ENCODE data around the gene FGF3. TPM values are rescaled to one million over a fixed set of nuclear protein-coding genes. Genes with fewer than 3 reads are reported as not detected.
"Not testable (repeated sequence)": the region's sequence is repeated elsewhere in the genome, so short reads cannot be mapped to it uniquely, and the experiment has no call there.

FGF3 gene
- total RNA-seq, 1 donor from 2014 or later = not detected

GRCh38 chr11:69774354-69775162 lies 44.7 kb downstream of the FGF3 start:
- DNase-seq (no peak), ATAC-seq (no peak)
- H3K4me3 ChIP-seq = no peak overlapping the region
- H3K4me1 ChIP-seq = no peaks in the 10 kb centered on the region
- peaks cover 61% of the 10 kb centered on the region for H3K27me3 ChIP-seq
- H3K27ac ChIP-seq = no peak overlapping the region
- intact Hi-C loops (cut with DNase I) = no loop called here
- no peaks in the 10 kb centered on the region for H3K9me3 ChIP-seq
- no peaks in the 10 kb centered on the region for H3K36me3 ChIP-seq
- no peak for TF ChIP-seq CTCF (IDR thresholded peaks at IDR 0.05)

- intact Hi-C loops (cut with DNase I) = no loop called here
- no peak for TF ChIP-seq CTCF (IDR thresholded peaks at IDR 0.05)
- Histone ChIP-seq H3K4me1 (no peaks in the 10 kb centered on the region), H3K36me3 (no peaks in the 10 kb centered on the region), H3K9me3 (no peaks in the 10 kb centered on the region), H3K27me3 (peaks cover 61% of the 10 kb centered on the region), H3K27ac (no peak overlapping the region), H3K4me3 (no peak overlapping the region)
- DNase-seq (no peak), ATAC-seq (no peak)
These were observed 45.4 kb downstream of the FGF3 start for GRCh38 chr11:69773626-69774353.

GRCh38 chr11:69771466-69771865 lies 47.8 kb downstream of the FGF3 start:
- Histone ChIP-seq H3K27ac (no peak overlapping the region), H3K36me3 (no peaks in the 10 kb centered on the region), H3K9me3 (no peaks in the 10 kb centered on the region), H3K4me3 (no peak overlapping the region), H3K27me3 (peaks cover 61% of the 10 kb centered on the region), H3K4me1 (no peaks in the 10 kb centered on the region)
- ATAC-seq (no peak), DNase-seq (no peak)
- no peak for TF ChIP-seq CTCF (IDR thresholded peaks at IDR 0.05)
- intact Hi-C loops (cut with DNase I) = no loop called here

GRCh38 chr11:69770540-69770939 lies 48.7 kb downstream of the FGF3 start:
- H3K27ac ChIP-seq = no peak overlapping the region
- no peaks in the 10 kb centered on the region for H3K36me3 ChIP-seq
- H3K27me3 ChIP-seq = peaks cover 52% of the 10 kb centered on the region
- intact Hi-C loops (cut with DNase I) = no loop called here
- no peak for TF ChIP-seq CTCF (IDR thresholded peaks at IDR 0.05)
- H3K4me3 ChIP-seq = no peak overlapping the region
- DNase-seq (no peak), ATAC-seq (no peak)
- no peaks in the 10 kb centered on the region for H3K9me3 ChIP-seq
- H3K4me1 ChIP-seq = no peaks in the 10 kb centered on the region

GRCh38 chr11:69765498-69765995 lies 53.7 kb downstream of the FGF3 start:
- Histone ChIP-seq H3K27me3 (peaks cover 9% of the 10 kb centered on the region), H3K4me1 (no peaks in the 10 kb centered on the region), H3K4me3 (no peak overlapping the region), H3K27ac (no peak overlapping the region), H3K9me3 (no peaks in the 10 kb centered on the region), H3K36me3 (no peaks in the 10 kb centered on the region)
- no peak for TF ChIP-seq CTCF (IDR thresholded peaks at IDR 0.05)
- intact Hi-C loops (cut with DNase I) = no loop called here
- ATAC-seq (no peak), DNase-seq (no peak)

- not testable (repeated sequence) for H3K27me3 ChIP-seq, ATAC-seq
These were observed 54.3 kb downstream of the FGF3 start for GRCh38 chr11:69764918-69765317.

More at GRCh38 chr11:69764918-69765317, 54.3 kb downstream of the FGF3 start:
- H3K4me1 ChIP-seq; H3K36me3 ChIP-seq; DNase-seq; intact Hi-C loops (cut with DNase I); H3K9me3 ChIP-seq; H3K4me3 ChIP-seq; H3K27ac ChIP-seq: not testable (repeated sequence)

All from upper lobe of right lung (tissue), 1 donor.